Measurements from ENCODE around the gene ARHGAP44.

ARHGAP44 gene

GRCh38 chr17:12902046-12902445 lies 112.7 kb downstream of the ARHGAP44 start:
- Mint-ChIP-seq H3K4me3 (no peak overlapping the region), H3K4me1 (ENCODE audit: low read depth) (no peaks in the 10 kb centered on the region), H3K27me3 (peaks cover 3% of the 10 kb centered on the region), H3K36me3 (no peaks in the 10 kb centered on the region), H3K9me3 (ENCODE audit: low read depth) (no peaks in the 10 kb centered on the region), H3K27ac (no peak overlapping the region)

DNA sequence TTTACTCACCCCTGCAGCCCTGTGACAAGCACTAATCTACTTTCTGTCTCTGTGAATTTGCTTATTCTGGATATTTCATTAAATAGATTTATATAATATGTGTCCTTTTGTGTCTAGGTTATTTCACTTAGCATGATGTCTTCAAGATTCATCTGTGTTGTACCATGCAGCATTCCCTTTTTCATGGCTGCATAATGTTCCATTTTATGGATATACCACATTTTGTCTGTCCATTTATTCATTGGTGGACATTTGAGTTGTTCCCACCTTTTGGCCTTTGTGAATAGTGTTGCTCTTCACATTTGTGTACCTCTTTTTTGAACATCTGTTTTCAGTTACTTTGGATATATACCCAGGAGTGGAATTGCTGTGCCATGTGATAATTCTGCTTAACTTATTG lies 118.2 kb downstream of the ARHGAP44 start:
- H3K9me3 Mint-ChIP-seq (ENCODE audit: low read depth), result no peaks in the 10 kb centered on the region
- peaks cover 6% of the 10 kb centered on the region for H3K27me3 Mint-ChIP-seq
- no peak overlapping the region for H3K27ac Mint-ChIP-seq
- H3K4me3 Mint-ChIP-seq, result no peak overlapping the region
- H3K36me3 Mint-ChIP-seq, result no peaks in the 10 kb centered on the region
- H3K4me1 Mint-ChIP-seq (ENCODE audit: low read depth), result no peaks in the 10 kb centered on the region

- Mint-ChIP-seq H3K4me1 (ENCODE audit: low read depth) (no peaks in the 10 kb centered on the region), H3K27ac (no peak overlapping the region), H3K4me3 (no peak overlapping the region), H3K36me3 (no peaks in the 10 kb centered on the region), H3K27me3 (peaks cover 7% of the 10 kb centered on the region), H3K9me3 (ENCODE audit: low read depth) (no peaks in the 10 kb centered on the region)
These were observed 119.7 kb downstream of the ARHGAP44 start for GRCh38 chr17:12909046-12909445.

GRCh38 chr17:12909511-12909910 lies 120.2 kb downstream of the ARHGAP44 start:
- H3K36me3 Mint-ChIP-seq, result no peaks in the 10 kb centered on the region
- no peak overlapping the region for H3K27ac Mint-ChIP-seq

GRCh38 chr17:12911239-12911638 lies 121.9 kb downstream of the ARHGAP44 start:
- H3K9me3 Mint-ChIP-seq (ENCODE audit: low read depth), result no peaks in the 10 kb centered on the region
- H3K4me3 Mint-ChIP-seq, result no peak overlapping the region
- H3K4me1 Mint-ChIP-seq (ENCODE audit: low read depth), result no peaks in the 10 kb centered on the region
- no peak overlapping the region for H3K27ac Mint-ChIP-seq
- H3K27me3 Mint-ChIP-seq, result peaks cover 7% of the 10 kb centered on the region
- no peaks in the 10 kb centered on the region for H3K36me3 Mint-ChIP-seq

More at GRCh38 chr17:12909511-12909910, 120.2 kb downstream of the ARHGAP44 start:
- Mint-ChIP-seq H3K9me3 (ENCODE audit: low read depth) (no peaks in the 10 kb centered on the region), H3K4me3 (no peak overlapping the region), H3K4me1 (ENCODE audit: low read depth) (no peaks in the 10 kb centered on the region), H3K27me3 (peaks cover 7% of the 10 kb centered on the region)

GRCh38 chr17:12917399-12917798 lies 128.1 kb downstream of the ARHGAP44 start:
- no peak overlapping the region for H3K27ac Mint-ChIP-seq
- no peaks in the 10 kb centered on the region for H3K9me3 Mint-ChIP-seq (ENCODE audit: low read depth)
- H3K27me3 Mint-ChIP-seq, result peaks cover 3% of the 10 kb centered on the region
- no peaks in the 10 kb centered on the region for H3K36me3 Mint-ChIP-seq
- H3K4me3 Mint-ChIP-seq, result no peak overlapping the region
- no peaks in the 10 kb centered on the region for H3K4me1 Mint-ChIP-seq (ENCODE audit: low read depth)

- H3K36me3 Mint-ChIP-seq, result no peaks in the 10 kb centered on the region
- no peaks in the 10 kb centered on the region for H3K27me3 Mint-ChIP-seq
- H3K4me1 Mint-ChIP-seq (ENCODE audit: low read depth), result no peaks in the 10 kb centered on the region
- no peak overlapping the region for H3K4me3 Mint-ChIP-seq
- H3K9me3 Mint-ChIP-seq (ENCODE audit: low read depth), result no peaks in the 10 kb centered on the region
- no peak overlapping the region for H3K27ac Mint-ChIP-seq
These were observed 128.8 kb downstream of the ARHGAP44 start for GRCh38 chr17:12918142-12918541.

- no peaks in the 10 kb centered on the region for H3K36me3 Mint-ChIP-seq
- peaks cover 2% of the 10 kb centered on the region for H3K27me3 Mint-ChIP-seq
- H3K4me3 Mint-ChIP-seq, result no peak overlapping the region
- H3K4me1 Mint-ChIP-seq (ENCODE audit: low read depth), result no peaks in the 10 kb centered on the region
- no peak overlapping the region for H3K27ac Mint-ChIP-seq
- no peaks in the 10 kb centered on the region for H3K9me3 Mint-ChIP-seq (ENCODE audit: low read depth)
These were observed 132.8 kb downstream of the ARHGAP44 start for GRCh38 chr17:12922120-12922519.

- Mint-ChIP-seq H3K9me3 (ENCODE audit: low read depth) (no peaks in the 10 kb centered on the region), H3K4me3 (no peak overlapping the region), H3K4me1 (ENCODE audit: low read depth) (no peaks in the 10 kb centered on the region), H3K36me3 (no peaks in the 10 kb centered on the region), H3K27me3 (peaks cover 2% of the 10 kb centered on the region), H3K27ac (no peak overlapping the region)
These were observed 135.3 kb downstream of the ARHGAP44 start for GRCh38 chr17:12924614-12925013.

- Mint-ChIP-seq H3K9me3 (ENCODE audit: low read depth) (no peaks in the 10 kb centered on the region), H3K36me3 (no peaks in the 10 kb centered on the region), H3K4me3 (no peak overlapping the region), H3K4me1 (ENCODE audit: low read depth) (no peaks in the 10 kb centered on the region), H3K27me3 (peaks cover 4% of the 10 kb centered on the region), H3K27ac (no peak overlapping the region)
These were observed 137.7 kb downstream of the ARHGAP44 start for GRCh38 chr17:12927001-12927400.

- Mint-ChIP-seq H3K4me1 (ENCODE audit: low read depth) (no peaks in the 10 kb centered on the region), H3K9me3 (ENCODE audit: low read depth) (no peaks in the 10 kb centered on the region), H3K4me3 (no peak overlapping the region), H3K36me3 (no peaks in the 10 kb centered on the region), H3K27me3 (peaks cover 4% of the 10 kb centered on the region), H3K27ac (no peak overlapping the region)
These were observed 138.5 kb downstream of the ARHGAP44 start for GRCh38 chr17:12927541-12928425.

DNA sequence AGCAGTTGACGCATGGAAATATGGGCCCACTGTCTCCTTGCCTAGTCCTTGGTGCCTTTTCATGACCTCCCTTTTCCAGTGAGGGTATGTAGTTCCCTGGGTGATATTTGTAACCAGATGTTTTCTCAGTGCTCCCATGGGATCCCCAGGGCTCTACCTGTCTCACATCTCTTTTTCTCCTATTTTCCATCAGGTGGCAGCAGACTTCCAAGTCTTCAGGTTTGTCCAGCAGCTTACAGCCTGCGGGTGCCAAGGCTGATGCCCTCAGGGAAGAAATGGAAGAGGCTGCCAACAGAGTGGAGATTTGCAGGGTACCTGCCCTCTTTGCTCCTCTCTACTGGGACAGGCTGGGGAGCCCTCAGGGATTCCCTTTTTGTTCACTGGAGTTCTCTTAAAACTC lies 139.4 kb downstream of the ARHGAP44 start:
- no peak overlapping the region for H3K27ac Mint-ChIP-seq
- peaks cover 3% of the 10 kb centered on the region for H3K9me3 Mint-ChIP-seq (ENCODE audit: low read depth)
- H3K4me1 Mint-ChIP-seq (ENCODE audit: low read depth), result no peaks in the 10 kb centered on the region
- H3K36me3 Mint-ChIP-seq, result no peaks in the 10 kb centered on the region
- H3K4me3 Mint-ChIP-seq, result no peak overlapping the region
- H3K27me3 Mint-ChIP-seq, result peaks cover 4% of the 10 kb centered on the region

DNA sequence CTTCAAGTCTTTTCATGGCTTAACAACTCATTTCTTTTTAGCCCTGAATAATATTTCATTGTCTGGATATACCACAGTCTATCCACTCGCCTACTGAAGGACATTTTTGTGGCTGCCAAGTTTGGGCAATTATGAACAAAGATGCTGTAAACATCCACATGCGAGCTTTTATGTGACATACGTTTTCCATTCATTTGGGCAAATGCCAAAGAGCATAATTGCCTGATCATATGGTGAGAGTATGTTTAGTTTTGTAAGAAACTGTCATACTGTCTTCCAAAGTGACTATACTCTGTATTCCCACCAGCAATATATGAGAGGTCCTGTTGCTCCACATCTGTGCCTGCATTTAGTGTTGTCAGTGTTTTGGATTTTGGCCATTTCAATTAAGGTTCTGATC lies 147.2 kb downstream of the ARHGAP44 start:
- Mint-ChIP-seq H3K27me3 (peaks cover 5% of the 10 kb centered on the region), H3K9me3 (ENCODE audit: low read depth) (peaks cover 18% of the 10 kb centered on the region), H3K4me3 (no peak overlapping the region), H3K4me1 (ENCODE audit: low read depth) (no peaks in the 10 kb centered on the region), H3K27ac (no peak overlapping the region), H3K36me3 (peaks cover 2% of the 10 kb centered on the region)

DNA sequence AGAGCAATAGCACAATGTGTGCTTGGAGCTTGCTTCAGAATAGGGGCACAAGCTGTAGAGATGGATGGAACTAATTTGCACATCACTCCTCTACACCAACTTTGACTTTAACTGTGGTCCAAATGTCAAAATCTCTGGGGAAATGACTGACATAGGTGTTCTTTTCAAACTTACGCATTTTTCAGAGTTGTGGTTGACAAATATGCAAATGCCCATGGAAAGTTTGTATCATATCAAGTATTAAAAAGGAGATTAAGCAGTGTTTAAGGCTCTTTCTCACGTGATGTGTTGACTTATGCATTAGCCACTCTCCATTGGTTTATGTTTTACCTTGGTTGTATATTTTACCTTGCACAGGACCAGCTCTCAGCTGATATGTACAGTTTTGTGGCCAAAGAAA lies 151.4 kb downstream of the ARHGAP44 start:
- Mint-ChIP-seq H3K36me3 (no peaks in the 10 kb centered on the region), H3K27me3 (peaks cover 2% of the 10 kb centered on the region), H3K9me3 (ENCODE audit: low read depth) (peaks cover 11% of the 10 kb centered on the region), H3K4me1 (ENCODE audit: low read depth) (no peaks in the 10 kb centered on the region), H3K27ac (no peak overlapping the region), H3K4me3 (no peak overlapping the region)

DNA sequence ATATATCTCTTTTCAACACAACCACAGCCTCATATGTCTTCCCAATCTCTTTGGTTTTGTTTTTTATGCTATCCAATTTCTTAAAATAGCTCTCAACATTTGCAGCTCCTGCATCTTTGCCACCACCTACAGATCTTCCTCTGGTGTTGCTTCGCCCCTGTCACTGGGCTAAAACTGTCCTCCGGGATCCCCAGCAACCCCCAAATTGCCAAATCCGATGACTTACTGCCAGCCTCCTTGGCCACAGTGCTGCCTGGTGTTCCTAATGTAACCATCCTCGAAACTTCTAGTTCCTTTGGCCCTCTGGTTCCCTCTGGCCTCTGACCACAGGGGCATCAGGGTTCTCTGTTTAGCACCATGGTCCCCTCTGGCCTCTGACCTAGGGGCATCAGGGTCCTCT lies 157.7 kb downstream of the ARHGAP44 start:
- Mint-ChIP-seq H3K36me3 (no peaks in the 10 kb centered on the region), H3K27me3 (peaks cover 4% of the 10 kb centered on the region), H3K9me3 (ENCODE audit: low read depth) (no peaks in the 10 kb centered on the region), H3K27ac (no peak overlapping the region), H3K4me3 (no peak overlapping the region), H3K4me1 (ENCODE audit: low read depth) (no peaks in the 10 kb centered on the region)

DNA sequence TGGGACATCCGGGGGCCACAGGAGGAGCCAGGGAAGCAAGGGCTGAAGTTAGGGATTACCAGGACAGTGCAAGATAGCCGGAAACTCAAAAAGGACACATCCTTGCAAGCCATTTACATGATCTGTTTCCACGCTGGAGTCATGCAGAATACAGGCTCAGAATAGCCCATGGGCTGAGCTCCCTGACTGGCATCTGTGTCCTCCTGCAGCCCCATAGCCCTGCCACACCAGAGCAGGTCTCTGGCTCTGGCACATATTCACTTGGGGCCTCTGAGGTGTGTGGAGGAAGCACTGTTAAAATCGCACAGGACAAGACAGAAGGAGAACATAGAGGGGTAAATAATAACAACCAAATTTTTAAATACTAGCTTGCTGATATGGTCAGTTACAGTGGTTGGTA lies 162.7 kb downstream of the ARHGAP44 start:
- no peak overlapping the region for H3K4me3 Mint-ChIP-seq
- H3K27me3 Mint-ChIP-seq, result peaks cover 2% of the 10 kb centered on the region
- no peaks in the 10 kb centered on the region for H3K4me1 Mint-ChIP-seq (ENCODE audit: low read depth)
- H3K9me3 Mint-ChIP-seq (ENCODE audit: low read depth), result no peaks in the 10 kb centered on the region
- H3K36me3 Mint-ChIP-seq, result no peaks in the 10 kb centered on the region
- no peak overlapping the region for H3K27ac Mint-ChIP-seq
